OCI-M1 (cell line): ENCODE data around the gene ANGPTL4.

Experiments used
- DNase-seq: peaks from one replicate; lab custom pipeline; 2025; lab: John Stamatoyannopoulos, UW

ANGPTL4 gene

GRCh38 chr19:8413629-8413995, 49.7 kb downstream of the ANGPTL4 start:
- peak; percentile 61 for DNase-seq

GRCh38 chr19:8416796-8417195, 52.8 kb downstream of the ANGPTL4 start:
- peak; percentile 42 for DNase-seq

DNA sequence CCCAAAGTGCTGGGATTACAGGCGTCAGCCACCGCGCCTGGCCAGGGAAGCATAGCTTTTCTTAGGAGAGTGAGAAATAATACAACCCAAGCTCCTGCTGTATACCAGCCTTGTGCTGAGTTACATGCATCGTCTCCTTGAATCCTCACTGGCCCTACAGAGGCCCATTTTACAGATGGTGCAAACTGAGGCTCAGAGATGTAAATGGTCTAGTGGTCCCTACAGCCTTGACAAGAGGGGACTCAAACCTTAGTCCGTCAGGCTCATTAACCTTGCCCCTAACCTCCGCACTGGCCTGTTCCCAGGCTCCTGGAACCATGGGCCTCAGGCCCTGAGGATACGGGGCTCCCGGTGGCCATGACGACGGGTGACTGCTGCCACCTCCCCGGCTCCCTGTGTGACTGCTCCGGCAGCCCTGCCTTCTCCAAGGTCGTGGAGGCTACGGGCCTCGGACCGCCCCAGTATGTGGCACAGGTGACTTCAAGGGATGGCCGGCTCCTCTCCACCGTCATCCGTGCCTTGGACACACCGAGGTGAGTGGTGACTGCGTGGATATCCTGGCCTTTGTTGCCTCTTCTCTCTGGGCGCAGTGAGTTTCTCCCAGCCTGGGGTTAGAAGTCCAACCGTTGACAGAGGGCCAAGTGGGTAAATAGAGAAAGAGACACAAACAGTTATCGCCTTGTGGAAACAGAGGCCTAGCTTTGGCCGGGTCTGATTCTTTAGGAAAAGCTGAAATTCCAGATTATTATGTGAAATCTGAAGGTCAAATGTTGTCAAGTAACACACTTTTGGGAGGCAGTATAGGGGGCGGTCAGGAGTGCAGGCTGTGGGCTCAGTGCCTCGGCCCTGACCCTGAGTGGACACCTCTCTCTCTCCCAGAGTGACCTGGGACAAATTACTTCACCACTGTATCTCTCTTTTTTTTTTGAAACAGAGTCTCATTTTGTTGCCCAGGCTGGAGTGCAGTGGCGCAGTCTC, 57.8 kb downstream of the ANGPTL4 start:
- DNase-seq, result no peak

- DNase-seq, result peak; percentile 95
These were observed 59.9 kb downstream of the ANGPTL4 start for GRCh38 chr19:8423817-8424223.
